22Rv1 (cell line): ENCODE measurements around the gene AKAP12.

Experiments
- ZFX ChIP-seq: fragments of 450-650 bp; IDR thresholded peaks from 2 replicates; pipeline ENCODE4 v1.6.1; 2017; ENCODE audit warnings: antibody characterized with exemption, borderline replicate concordance
- TF ChIP-seq, protein P1 (sequence below): fragments of 450-650 bp; IDR thresholded peaks from 2 replicates; pipeline ENCODE4 v1.5.1; 2017; ENCODE audit warnings: mild to moderate bottlenecking

DNA sequence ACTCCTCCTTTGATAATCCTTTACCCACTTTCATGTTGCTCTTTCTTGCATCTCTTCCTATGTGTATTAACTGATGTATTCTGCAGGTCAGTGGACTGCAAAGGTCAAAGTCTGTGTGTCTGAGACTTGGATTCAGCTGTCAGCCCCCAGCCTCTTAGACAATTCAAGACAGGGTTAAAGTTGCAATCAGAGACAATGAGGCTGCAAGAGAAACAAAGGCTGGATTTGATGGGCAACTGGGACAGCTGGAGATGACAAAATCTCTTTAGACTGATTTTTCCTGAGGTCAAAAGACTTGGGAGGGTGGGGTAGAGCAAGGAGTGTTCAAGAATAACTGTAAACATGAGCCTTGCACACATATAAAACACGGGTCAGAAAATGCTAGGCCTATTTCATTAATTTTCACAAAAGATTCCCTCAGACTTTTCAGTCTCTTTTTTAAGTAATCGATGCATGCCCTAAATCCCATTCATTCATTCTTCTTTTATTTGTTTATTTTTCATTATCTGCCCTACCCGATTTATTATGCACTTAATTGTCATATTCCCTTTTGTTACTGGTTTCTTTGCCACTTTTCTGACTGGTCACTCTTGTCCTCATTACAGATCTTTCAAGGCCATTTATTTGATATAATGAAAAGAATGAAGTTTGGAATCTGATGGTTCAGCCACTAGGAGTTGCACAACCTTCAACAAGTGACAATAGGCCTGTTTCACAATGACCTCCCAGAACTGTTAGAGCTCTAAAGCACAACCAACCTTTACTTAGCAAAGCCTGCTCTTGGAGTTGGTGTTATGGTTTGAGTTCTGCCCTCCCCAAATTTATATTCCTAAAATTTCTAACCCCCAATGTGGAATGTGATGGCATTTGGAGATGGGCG is 33.8 kb upstream of the AKAP12 start:
- TF ChIP-seq, protein P1, sequence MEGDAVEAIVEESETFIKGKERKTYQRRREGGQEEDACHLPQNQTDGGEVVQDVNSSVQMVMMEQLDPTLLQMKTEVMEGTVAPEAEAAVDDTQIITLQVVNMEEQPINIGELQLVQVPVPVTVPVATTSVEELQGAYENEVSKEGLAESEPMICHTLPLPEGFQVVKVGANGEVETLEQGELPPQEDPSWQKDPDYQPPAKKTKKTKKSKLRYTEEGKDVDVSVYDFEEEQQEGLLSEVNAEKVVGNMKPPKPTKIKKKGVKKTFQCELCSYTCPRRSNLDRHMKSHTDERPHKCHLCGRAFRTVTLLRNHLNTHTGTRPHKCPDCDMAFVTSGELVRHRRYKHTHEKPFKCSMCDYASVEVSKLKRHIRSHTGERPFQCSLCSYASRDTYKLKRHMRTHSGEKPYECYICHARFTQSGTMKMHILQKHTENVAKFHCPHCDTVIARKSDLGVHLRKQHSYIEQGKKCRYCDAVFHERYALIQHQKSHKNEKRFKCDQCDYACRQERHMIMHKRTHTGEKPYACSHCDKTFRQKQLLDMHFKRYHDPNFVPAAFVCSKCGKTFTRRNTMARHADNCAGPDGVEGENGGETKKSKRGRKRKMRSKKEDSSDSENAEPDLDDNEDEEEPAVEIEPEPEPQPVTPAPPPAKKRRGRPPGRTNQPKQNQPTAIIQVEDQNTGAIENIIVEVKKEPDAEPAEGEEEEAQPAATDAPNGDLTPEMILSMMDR, result no peak
- TF ChIP-seq ZFX, result no peak
